HK-2 (cell line): ENCODE data around the gene CACFD1.

Experiments used
- DNase-seq: peaks from one replicate; pipeline ENCODE4 v3.0.0-alpha.2; 2018; ENCODE audit not compliant: unreplicated experiment

The CACFD1 gene

DNA sequence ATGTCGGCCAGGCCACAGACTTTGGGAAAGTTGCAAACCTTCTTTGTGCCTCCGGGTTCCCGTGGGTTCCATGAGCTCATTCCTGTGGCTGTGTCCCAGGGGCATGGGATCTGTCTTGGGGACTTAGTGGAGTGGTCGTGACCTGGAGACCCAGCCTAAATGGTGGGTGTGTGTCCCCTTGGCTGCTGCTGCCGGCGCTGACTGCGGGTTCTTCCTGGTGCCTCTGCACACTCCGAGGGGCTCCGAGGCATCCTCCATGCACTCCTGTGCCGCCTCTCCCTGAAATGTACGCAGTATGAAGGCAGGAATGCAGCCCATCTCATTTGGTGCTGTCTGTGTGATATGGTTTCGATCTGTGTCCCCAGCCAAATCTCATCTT, 40.1 kb downstream of the CACFD1 start:
- DNase-seq = no peak

DNA sequence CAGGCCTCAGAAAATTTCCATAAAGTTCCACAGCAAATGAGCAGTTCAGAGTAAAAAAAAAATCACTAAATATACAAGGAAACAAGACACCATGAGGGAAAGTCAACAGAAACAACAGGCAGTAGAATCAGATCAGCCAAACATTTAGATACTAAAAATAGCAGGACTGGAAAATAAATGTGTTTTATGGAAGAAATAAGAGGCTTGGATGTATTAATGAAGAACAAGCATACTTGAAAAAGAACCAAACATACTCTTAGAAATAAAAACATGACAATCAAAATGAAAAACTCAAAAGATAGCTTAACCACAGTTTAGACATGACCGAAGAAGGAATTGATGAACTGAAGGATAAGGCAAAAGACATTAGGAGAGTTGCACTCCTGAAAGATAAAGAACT, 42.3 kb downstream of the CACFD1 start:
- no peak for DNase-seq

DNA sequence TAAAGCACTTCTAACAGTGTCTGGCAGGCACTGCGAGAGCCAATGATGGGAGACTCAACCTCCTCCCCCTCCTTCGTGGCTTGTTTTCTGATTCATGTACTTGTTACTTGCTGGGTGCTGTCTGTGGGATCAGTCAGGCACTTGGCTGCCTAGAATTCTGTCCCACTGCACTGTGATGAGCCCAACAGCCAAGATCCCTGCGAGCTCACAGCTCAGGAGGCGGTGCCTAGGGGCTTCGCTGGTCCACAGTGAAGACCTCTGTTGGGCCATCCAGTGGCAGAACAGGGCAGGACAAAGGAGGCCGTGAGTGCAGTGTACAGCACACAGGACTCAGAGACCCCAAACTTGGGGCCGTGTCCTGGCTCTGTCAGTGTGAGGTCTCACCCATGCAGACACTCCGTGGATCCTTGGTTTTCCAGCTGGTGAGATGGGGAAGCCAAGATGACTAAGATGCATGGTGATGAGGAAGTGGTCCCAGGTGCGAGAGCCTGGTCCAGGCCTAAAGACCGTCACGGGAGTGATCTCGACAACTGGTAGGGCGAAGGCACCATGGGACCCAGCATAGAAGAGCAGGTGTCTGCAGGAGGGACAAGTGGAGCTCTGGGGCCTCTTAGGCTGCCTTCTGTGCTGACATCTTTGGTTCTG, 45.5 kb downstream of the CACFD1 start:
- no peak for DNase-seq

DNA sequence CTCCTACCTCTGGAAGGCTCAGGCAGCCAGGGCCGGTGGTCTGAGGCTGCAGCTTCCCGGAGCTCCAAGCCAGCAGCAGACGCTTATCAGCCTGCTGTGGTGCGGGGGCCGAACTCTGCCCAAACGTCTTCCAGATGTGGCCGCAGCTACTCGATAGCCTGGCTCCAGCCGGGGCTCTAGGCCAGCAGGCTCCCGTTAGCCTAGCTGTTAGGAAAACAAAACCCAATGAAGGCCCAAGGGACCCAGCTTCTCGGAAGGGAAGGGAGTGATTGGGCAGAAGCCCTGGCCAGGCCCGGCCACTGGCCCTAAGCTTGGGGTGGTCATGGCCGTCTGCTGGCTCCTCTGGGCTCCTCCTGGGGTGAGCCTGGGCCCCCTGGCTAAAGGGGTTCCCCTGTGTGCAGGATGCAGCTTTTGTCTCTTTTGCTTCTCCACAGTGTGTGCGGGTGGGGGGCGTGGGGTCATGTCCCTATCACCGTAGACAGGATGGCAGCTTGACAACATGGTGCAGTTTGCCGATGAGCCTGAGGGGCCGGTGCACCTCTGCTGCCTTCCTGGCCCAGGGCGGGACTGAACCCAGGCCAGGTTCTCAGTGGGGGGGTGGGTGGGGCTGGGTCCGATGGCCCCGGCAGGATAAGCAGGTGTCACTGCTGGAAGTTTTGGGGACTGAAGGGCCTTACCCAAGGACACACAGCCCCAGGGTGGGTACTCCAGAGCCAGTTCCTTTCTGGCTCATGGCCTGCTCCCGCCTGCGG, 46.3 kb downstream of the CACFD1 start:
- no peak for DNase-seq

DNA sequence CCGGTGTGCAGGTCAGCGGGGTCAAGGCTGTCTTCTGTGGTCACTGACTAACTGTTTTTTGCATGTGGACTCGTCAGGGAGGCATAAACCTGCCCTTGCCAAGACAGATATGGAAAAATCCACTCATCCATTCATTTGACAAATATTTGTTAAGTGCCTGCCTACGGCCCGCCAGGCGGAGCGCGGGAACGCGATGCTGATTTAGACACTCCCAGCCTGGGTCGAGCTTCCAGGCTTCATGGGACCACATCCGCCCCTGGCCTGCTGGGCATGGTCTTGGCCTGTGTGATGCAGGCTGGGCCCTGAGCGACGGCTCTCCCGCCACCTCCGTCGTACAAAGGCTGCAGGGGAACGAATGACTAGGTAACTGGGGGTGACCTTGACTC, 46.9 kb downstream of the CACFD1 start:
- DNase-seq = peak; percentile 92

DNA sequence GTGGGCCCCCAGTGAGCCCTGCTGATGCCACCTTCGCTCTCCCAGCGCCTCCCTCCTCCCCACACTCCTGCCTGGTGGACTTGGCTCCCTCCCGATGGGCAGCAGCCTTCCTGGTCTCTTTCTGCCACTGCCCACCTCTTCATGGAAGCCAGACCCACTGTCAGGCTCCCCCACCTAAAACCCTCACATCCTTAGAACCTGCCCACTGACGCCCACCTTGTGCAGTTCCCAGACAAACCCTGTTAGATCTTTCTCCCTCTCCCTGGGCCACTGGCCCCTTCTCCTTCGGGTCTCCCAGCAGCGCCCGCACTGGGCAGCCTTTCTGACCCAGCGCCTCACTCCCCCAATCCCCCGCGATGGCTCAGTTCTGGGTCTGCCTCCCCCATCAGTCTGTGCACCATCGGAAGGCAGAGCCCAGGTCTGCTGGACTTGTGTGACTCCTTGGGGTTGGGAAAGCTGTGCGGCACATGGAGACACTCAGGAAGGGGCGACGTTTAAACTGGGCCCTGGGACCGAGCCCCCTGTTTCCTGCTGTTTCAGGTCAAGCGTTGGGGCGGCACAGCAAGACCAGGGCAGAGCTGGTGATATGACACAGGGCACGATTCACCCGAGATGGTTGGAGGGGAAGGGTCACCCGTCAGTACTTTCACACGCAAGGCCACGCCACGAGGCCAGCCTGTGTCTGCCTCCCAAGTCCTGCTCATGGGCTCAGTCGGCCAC, 47.6 kb downstream of the CACFD1 start:
- no peak for DNase-seq

DNA sequence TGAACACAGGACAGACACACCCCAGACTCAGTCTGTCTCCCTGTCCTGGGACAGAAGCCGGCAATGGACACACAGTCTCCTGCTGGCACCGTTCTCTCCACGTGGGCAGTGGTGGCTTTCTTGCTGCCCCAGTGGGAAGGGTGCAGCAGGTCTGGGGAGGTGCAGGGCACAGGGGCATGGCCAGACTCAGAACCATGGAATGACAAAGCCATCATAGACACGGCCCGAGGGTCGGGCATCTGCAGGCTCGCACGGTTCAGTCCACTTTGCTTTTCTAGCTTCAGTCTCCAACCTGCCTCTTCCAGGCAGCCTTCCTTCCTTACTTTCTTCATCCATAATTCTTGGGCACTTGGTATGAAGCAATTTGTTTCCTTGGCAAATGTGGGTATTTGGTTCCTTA, 48.3 kb downstream of the CACFD1 start:
- DNase-seq = no peak

DNA sequence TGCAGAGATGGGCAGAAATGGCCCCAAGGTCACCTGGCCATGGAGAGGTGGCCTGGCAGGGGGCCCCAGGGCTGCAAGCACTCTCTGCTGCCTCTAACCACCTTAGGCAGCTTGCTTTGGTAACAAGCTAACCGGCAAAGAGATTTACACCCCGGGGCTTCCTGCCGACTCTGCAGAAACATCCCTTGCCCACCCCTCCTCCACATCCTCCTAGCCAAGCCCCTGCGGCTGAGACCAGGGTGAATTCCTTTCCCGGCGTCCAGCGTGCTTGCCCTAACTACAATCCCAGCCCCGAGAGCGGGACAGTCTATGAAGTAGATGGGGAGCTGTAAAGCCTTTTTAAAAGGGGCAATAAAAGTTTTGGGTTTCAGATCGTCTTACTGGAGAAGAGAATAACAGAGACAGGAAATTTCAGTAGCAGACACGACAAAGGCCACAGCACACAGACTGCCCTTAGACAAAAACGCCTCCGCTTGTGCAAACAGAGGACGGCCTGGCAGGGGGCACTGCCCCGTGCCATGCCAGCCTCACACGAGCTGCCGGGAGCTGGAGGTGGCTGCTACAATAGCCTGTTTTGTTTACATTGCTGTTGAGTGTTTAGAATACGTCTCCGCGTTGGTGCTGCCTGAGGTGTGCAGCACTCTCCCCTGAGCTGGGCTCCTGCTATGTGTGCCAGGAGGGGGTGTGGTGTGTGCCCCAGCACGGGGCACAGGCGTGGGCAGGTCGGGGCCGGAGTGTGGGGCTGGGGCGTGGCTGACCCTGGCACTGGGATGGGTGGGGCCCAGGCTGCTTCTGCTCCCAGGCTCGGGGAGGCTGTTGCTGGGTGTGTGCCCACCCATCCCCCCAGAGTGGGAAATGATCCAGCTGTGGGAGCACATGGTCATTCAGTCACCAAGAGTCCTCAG, 49.7 kb downstream of the CACFD1 start:
- no peak for DNase-seq

DNA sequence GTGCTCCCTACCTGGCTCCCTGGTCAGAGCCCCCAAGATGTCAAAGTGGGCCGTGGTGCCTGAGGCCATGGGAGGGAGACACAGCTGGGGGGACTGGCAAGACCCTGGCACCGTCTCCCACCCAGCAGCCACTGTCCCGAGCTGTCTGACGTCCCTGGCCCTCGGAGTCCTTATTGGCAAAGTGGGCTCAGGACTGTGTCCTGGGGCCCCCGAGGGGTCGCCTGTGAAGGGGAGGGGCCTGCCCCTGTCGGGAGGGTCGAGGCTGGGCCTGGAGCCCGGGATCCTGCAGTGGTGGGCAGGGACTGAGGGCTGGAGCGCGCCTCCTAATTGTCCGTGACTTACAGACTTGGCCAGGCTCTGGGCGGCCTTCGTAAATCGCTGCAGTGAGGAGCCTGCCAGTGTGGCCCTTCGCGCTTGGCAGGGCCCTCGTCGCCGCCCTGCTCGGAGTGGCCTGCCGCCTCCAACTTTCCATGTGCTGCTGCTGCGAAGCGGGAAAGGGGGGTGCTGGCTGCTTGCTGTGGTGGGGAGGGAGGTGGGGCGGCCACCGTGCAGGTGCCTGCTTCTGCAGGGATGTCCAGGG, 51.2 kb downstream of the CACFD1 start:
- DNase-seq = no peak

DNA sequence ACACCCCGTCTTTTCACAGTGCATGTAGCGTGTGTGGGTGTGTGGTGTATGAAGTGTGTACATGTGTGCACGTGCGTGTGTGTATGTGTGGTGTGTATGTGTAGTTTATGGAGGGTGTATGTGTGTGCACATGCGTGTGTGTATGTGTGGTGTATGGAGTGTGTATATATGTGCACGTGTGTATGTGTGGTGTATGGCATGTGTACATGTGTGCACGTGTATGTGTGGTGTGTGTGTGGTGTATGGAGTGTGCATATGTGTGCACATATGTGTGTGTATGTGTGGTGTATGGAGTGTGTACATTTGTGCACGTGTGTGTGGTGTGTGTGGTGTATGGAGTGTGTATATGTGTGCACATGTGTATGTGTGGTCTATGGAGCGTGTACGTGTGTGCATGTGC, 51.8 kb downstream of the CACFD1 start:
- no peak for DNase-seq

DNA sequence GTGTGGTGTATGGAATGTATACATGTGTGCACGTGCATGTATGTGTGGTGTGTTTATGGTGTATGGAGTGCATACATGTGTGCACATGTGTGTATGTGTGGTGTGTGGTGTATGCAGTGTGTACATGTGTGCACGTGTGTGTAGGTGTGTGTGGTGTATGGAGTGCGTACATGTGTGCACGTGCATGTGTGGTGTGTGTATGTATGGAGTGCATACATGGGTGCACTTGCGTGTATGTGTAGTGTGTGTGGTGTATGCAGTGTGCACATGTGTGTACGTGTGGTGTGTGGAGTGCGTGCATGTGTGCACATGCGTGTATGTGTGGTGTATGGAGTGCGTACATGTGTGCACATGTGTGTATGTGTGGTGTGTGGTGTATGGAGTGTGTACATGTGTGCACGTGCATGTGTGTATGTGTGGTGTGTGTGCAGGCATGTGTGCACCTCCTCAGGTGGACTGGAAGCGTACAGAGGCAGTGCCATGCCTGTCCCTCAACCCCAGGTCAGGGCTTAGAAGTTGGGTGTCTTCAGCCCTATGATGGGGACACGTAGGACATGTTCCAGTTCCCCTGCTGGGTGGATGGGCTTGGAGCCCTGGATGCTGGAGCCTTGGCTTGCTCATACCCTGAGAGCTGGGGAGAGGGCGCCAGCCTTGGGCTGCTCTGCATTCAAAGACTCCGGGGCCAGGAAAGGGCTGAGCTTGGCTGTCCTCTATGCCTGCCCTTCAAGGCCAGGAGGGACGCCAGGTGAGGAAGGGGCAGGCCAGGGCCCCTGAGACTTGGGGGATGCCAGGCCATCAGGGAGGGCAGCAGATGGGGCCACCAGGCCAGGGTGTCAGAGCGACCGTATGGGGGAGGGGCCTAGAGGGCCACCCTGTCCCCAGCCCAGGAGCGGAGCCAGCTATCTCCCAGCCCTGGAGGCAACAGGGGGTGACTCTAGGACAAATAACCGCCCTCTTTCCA, 52.8 kb downstream of the CACFD1 start:
- DNase-seq = no peak

DNA sequence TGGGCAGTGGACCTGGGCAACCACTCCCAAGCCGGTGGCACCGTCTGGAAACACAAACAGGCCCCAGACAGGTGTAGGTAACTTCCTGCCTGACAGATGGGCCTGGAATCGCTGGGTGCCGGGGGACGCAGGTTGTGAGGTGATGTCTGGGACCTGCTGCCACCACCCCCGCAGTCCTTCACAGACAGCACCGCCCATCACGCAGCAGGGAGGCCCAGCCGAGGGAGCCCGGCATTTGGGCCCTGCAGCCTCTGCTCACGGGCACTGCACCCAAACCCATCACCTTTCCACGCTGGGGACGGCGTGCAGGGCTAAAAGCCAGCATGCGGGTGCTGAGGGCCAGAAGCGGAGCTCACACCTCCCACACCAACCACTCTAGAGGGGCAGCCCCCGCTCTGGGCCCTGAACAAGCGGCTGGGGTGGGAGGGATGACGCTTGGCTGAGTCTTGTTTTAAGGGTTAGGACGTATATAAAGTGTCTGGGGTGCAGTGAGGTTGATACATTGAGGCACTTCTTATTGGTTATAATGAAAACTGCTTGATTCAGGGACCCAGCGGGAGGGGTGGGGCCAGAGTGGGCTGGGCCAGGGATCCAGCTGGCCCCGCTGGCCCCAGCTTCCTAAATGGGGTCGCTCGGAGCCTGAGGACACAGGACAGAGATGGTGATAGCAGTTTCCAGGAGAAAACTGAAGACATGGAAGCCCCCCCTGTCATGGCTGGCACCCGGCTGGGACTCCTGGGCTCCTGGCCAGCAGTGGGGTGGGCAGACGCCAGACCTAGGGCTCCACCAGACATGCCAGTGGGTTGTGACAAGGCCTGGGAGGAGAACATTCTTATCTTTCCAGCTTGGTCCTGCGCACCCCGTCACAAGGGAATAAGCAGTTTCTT, 53.7 kb downstream of the CACFD1 start:
- DNase-seq = no peak

DNA sequence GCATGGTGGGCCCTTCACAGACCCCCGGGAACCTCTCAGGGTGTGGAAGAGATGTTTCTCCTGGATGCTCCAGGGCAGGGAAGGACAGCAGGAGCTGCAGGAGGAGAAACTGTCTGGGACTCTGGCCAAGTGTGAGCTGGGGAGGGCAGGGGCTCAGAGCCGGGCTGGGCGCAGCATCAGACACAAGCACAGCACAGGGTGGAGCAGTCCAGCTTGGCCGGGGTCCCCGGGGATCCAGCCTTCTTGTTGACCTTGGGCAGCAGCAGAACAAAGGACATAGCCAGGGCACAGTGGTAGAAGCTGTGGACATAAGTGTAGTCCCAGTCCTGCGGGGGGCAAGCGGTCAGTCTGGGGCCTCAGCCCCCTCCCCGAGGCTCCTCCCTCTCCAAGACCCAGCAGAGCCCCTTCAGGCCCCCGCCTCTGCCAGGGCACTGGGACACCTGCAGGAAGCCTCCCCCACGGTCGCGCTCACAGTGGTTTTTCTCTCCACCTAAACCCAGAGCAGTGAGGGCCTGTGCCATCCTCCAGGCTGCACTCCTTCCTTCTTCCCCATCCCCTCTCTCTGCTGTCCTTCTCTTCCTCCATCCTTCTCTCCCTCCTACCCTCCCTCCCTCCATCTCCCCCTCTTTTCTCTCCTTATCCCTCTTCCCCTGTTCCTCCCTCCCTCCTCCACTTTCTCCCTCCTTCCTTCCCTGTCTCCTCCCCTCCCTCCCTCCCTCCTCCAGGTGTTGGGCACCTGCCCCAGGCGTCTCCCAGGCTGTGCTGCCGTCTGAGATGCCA, 54.9 kb downstream of the CACFD1 start:
- DNase-seq = no peak

DNA sequence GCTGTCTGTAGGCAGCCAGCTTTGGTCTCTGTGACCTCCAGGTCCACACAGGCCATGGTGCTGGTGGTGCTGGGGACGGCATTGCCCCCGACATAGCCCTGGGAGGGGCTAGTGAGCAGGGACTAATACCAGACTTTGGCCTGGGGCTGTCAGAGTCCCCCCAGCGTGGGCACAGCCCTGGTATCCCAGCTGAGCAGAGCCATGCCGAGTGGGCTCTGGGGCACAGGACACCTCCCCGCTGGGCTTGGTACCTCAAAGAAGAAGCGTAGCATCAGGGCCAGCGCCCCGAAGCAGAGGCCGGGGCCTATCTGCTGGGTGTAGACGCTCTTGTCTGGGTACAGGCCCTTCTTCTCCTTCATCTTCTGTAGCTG, 55.4 kb downstream of the CACFD1 start:
- no peak for DNase-seq

DNA sequence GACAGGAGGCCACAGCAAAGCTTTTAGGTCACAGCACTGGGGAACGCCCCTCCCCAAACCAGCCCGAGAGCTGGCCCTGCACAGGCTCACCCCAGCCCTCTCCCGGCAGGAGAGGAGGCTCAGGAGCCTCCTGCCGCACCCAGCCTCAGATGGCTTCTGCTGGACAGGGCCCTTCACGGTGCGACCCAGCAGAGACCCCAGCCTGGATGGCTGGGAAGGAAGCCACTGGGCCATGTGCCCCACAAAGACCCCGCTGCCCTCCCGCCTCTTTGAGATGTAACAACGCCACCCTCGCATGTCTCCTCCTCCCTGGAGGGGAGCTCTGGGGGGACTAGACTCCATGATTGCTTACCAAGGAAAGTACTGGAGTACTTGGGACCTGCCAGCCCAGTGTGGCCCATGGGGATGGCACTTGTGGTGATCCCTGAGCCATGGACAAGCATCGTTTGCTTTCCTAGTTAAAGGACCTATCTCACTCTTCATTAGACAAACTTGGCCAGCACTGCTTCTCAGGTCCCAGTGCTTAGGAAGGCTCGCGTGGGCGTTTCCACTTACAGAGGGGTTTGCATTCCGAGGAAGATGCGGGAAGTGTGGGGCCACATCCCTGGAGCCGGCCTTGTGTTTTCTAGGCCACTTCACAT, 56.0 kb downstream of the CACFD1 start:
- DNase-seq = no peak

DNA sequence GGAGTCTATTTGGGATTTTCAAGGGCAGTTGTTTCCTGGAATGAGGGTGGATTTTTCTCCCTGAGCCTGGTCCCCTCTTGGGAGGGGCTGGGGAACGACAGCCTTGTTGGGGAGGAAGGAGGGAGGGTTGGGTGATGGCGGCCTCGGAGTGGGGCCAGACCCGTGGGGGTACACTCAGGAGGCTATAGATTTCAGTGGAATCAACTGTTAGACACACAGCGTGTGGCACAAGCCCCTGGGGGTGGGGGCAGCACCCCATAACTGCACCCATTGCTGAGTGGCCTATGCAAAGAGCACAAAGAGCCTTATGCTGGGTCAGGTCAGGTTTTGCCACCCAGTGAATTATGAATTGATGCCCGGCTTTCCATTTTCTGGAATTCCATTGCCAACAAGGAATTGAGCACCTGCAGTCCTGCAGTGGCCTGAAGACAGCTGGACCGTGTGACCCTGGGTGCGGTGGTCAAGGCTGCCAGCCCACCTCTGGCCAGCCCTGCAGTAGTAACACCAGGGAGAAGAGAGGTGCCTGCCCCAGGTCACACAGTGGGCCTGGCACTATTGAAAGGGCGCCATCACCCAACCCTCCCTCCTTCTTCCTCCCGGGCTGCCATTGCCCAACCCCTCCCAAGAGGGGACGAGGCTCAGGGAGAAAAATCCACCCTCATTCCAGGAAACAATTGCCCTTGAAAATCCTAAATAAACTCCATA, 56.6 kb downstream of the CACFD1 start:
- DNase-seq = no peak

DNA sequence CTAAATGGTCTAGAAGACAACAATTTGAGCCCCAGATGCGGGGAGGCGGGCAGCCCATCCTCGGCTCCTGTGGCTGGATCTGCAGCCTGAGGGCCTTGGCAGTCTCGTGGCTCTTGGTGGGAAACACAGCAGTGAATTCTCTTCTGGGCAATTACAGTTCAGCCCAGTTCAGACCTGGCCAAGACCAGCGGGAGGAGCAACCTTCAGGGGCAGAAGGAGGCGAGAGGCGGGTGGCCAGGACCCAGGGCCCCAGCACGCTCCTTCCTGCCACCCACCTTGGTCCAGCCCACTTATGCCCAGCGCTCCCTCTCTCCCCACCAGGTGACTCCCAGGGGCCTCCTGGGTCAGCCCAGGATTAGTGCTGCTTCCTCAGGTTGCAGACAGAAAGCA, 57.2 kb downstream of the CACFD1 start:
- no peak for DNase-seq

DNA sequence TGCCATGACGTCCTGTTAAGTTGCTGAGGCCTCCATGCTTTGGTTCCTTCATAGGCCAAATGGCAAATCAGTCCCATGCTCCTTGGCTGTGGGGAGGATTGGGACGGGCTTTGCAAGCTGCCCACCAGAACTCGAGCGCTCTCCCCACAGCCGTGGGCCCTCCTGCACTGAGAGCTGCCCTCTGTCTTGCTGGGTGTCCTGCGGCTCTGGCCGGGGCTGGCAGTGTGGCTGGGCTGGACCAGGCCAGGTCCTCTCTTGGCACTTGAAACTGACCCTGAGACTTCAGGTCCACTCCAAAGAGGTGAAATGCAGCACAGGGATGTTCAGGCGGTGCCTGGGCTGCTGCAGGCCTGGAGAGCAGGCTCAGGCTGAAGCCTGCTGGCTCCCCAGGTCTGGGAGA, 57.9 kb downstream of the CACFD1 start:
- no peak for DNase-seq
